Stimulated activated CD8-positive, alpha-beta memory T cell treated with anti-CD3 and anti-CD28 coated beads, Interleukin-15, amount 100 ng/mL, for 4 hours (primary cell): ENCODE measurements around the gene GRAMD4.
A peak's percentile ranks its signal among the peaks of the same experiment; 100 is the strongest.

ENCODE experiments used
- DNase-seq, 2 donors: peaks; one replicate each; pipeline ENCODE4 v3.0.0-alpha.2; 2020; ENCODE audit warnings: low read depth in 2 of 2

Gene GRAMD4

DNA sequence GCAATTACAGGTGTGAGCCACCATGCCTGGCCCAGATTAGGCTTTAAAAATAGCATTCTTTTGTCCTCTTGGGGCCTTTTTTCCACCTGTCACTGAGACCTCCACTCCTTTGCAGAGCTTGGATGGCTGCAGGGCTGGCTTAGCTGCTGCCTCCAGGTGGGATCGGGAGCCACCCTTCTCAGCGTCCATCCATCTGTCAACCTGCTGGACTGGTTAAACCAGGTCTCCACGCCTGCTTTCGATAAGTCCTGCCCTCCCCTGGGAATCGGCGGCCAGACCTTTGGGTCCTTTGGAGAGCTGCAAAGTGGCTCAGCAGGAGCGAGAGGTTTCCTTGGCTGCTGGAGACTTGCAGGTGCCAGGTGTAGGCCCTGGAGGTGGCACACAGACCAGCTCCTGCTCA lies 23.4 kb upstream of the GRAMD4 start:
- DNase-seq: no peak

DNA sequence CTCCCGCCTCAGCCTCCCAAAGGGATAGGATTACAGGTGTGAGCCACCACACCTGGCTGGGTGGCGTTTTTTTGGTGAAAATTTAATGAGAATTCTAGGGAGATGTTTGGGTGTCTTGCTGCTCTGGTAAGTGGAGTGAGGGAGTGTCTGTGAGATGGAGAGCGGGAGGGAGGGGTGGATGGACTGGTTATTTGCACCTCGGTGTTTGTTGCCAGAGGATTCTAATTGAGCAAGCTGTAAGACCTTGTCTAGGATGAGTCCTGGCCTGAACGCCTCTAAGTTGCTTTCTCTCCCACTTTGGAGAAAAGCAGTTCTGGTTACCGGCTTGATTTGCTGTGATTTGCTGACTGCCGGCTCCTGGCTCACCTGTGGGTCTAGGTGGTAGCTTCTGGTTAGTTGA lies 22.0 kb upstream of the GRAMD4 start:
- DNase-seq: no peak

DNA sequence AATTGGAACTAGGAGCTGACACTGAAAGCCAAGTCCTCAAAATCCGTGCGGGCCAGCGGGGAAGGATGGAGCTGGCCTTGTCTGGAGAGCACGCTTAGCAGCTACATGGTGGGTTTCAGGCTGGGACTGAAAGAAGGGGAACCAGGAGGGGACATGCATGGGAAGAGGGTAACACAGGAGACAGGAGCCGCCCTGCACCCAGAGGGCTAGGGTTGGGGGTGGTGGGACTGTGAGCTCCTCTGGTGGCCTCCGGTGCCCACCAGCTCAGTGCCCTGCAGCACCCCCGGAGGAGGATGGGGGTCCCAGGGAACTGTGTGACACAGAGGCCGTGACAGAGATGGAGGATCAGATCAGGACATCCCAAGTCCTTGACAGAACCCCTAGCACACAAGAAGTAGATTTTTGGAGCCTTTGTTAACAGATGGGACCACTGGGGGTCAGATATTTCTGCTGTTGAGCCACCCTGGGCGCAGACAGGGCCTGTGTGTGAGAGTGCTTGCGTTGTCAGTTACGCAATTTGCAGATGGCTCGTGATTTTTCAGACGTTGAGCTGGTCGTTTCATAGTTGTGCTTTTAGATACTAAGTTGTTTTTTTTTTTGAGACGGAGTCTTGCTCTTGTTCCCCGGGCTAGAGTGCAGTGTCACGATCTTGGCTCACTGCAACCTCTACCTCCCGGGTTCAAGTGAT lies 21.3 kb upstream of the GRAMD4 start:
- DNase-seq: no peak

DNA sequence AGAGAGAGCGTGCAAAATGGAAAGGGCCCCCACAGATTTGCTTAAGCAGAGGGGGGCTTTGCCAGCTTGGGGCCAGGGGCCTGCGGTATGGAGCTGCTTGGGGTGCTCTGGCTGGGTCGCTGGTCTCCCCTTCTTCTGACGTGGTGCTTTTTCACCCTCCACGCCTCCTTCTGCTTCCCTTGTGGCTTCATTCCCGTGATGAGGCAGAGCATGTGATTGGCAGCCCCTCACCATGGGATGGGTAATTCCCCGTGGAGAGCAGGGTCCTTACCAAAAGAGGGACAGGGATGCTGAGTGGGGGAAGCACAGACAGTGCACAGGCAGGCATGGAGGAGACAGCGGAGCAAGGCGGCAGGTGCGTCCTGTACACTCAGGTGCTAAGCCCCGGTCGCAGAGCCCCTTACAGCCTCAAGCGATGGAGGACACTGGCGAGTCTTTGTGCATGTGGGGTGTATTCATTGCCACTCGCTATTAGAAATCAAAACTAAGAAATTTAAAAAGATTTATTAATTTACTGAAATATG lies 19.9 kb upstream of the GRAMD4 start:
- no peak for DNase-seq

DNA sequence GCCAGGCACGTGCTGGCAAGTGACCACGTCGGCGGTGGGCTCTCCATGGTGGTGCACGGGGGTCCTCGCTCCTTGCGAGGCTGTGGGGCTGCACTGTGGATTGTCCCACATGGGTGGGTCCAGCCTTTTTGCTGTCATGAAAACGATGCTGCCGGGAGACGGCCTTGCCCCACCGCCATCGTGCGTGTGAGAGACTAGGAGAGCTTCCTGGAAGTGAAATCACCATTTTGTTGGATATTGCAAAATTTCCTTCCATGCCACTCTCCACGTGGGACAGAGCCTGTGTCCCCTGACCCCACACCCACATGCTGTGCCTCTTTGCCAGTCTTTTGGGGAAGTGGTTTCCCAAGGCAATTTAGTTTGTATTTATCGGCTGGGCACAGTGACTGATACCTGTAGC lies 18.2 kb upstream of the GRAMD4 start:
- no peak for DNase-seq

DNA sequence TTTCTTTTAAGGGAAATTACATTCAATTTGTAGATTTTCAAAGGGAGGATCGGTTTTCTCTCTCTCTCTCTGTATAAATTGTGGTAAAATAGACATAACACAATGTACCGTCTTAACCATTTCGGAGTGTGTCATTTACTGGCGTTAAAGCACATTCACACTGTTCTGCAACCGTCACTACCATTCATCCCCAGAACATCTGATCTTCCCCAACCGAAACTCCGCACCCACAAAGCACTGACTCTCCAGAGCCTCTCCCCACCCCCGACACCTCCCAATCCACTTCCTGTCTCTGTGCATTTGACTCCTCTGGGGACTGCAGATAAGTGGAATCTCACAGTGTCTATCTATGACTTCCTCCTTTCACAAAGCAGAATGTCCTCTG lies 15.9 kb upstream of the GRAMD4 start:
- DNase-seq: peak in 1 of 2 donors; percentile 14

- no peak for DNase-seq
These were observed 15.1 kb upstream of the GRAMD4 start for GRCh38 chr22:46605117-46605516.

DNA sequence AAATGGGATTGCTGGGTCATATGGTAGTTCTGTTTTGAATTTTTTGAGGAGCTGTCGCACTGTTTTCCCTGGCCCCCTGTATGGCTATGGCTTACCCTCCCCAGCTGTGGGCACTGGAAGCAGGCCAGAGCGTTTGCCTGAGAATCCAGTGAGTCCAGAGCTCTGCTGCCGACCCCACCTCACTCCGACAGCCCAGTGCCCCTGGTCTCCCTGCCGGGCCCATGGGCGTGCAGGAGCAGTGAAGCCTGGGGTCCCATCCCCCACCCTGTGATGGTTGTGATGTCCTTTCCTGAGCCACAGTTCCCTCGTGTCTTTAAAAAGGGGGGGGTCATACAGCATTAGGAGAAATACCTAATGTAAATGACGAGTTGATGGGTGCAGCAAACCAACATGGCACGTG lies 13.3 kb upstream of the GRAMD4 start:
- DNase-seq: no peak

GRCh38 chr22:46607483-46608114 lies 12.6 kb upstream of the GRAMD4 start:
- no peak for DNase-seq

GRCh38 chr22:46609175-46609690 lies 11.0 kb upstream of the GRAMD4 start:
- DNase-seq: no peak

- DNase-seq: no peak
These were observed 10.4 kb upstream of the GRAMD4 start for GRCh38 chr22:46609724-46610201.

DNA sequence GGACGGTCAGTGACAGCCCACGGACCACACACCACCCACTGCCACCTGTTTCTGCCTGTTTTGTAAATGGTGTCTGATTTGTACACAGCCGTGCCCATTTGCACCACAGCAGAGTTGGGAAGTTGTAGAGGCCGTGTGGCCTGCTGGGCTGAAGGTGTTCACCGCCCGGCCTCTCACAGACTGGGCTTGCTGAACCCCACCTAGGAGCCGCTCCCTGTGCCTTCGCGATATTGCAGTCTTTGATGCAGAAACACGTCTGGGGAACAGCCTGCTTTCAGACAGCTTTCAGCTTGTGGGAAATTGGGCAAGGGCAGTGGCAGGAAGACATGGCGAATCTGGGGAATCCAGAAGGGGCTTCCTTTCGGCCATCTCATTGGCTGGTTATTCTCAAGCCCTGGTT lies 9.8 kb upstream of the GRAMD4 start:
- no peak for DNase-seq

- no peak for DNase-seq
These were observed 9.0 kb upstream of the GRAMD4 start for GRCh38 chr22:46611189-46611588.

DNA sequence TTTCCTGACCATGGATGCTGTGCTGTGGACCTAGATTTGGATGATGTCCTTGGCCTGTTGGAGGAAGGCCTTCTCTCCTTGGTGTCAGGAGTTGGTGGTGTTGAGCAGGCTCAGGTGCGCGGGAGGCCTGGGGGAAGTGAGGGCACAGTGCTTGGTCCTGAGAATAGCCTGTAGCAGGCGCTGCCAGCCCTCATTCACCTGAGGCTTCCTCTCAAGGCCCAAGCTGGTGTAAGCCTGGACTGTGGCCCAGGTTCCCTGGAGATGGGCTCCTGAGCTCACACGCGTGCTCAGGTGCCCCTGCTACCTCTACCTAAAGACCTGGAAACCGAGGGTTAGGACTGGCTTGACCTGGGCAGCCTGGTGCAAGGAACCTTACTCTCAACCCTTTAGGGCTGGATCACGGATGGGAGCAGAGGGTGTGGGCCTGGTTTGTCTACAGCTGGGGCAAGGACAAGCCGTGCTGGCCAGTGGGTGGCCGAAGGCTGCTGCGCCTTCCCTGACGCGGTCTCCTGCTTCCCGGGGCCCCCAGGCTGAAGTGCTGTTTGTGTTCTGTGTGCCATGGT lies 7.8 kb upstream of the GRAMD4 start:
- no peak for DNase-seq

- peak in 1 of 2 donors; percentile 11 for DNase-seq
These were observed 7.1 kb upstream of the GRAMD4 start for GRCh38 chr22:46612904-46613605.

DNA sequence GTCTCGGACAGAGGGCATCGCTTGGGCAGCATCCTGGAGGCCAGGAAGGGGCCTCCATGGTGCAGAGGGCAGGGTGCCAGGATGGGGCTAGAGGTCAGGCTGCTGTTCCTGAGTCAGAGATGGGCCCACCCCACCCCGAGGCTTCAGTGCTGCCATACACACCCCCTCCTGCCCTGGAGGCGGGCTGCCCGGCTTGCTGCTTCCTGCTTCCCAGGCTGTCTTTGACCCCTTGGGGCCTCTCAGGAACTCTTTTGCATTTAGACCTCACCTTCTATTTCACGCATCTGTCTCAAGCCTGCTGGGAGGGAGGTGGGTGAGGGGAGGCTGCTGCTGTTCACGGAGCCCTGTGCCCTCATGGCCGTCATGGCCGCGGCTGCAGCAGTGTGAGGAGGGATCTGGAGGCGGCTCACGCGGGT lies 6.6 kb upstream of the GRAMD4 start:
- no peak for DNase-seq

- peak; percentile 26 to 34 for DNase-seq
These were observed 5.9 kb upstream of the GRAMD4 start for GRCh38 chr22:46614025-46614931.

DNA sequence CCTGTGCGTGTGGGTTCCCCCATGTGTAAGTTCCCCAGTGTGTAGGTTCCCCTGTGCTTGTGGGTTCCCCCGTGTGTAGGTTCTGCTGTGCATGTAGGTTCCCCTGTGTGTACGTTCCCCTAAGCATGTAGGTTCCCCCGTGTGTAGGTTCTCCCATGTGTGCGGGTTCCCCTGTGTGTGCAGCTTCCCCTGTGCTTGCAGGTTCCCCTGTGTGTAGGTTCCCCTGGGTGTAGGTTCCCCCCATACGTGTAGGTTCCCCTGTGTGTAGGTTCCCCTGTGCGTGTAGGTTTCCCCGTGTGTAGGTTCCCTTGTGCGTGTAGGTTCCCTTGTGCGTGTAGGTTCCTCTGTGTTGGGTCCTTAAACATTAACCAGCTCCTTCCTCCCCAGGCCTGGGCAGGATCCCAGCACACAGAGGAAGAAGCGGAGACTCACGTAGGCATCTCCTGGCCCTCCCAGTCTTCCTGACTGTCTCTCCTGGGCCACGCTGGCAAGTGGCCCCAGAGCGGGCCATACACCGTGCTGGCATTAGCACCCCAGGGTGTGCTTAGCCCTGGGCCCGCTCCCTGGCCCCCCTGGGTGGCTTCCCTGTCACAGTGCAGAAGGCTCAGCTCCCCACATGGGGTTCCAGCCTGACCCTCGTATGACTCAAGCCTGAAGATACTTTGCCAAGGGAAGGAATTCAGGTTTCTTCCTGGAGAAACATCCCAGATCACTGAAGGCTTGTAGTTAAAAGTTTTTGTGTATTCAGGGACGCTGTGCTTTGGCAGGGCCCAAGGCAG lies 2.8 kb upstream of the GRAMD4 start:
- no peak for DNase-seq

GRCh38 chr22:46617986-46618647 lies 2.1 kb upstream of the GRAMD4 start:
- DNase-seq: no peak

GRCh38 chr22:46618667-46619066 lies 1.5 kb upstream of the GRAMD4 start:
- DNase-seq: no peak
